ENCODE measurements around the gene TMCO4. TPM values are rescaled to one million over a fixed set of nuclear protein-coding genes. Genes with fewer than 3 reads are reported as not detected.

Gene TMCO4
- total and polyA plus RNA-seq, 2 donors (not counting 3 experiments of a cell fraction or from before 2014, with no cell fraction given) = 7.6 to 10.3 TPM

GRCh38 chr1:19636065-19636464, 163.7 kb downstream of the TMCO4 start:
- no peaks in the 10 kb centered on the region for H3K36me3 ChIP-seq (ENCODE audit: control insufficient read depth in 2 of 2, extremely low read depth in 1 of 2, insufficient read depth in 2 of 2, low read length in 2 of 2)
- no peaks in the 10 kb centered on the region for H3K9me1 ChIP-seq (replicated peaks; ENCODE audit: control insufficient read depth, extremely low read depth, insufficient read depth, low read length)
- no peaks in the 10 kb centered on the region for H3K9me3 ChIP-seq (replicated peaks; ENCODE audit: control insufficient read depth, insufficient read depth, low read length)
- H3K27ac ChIP-seq (ENCODE audit: insufficient read depth, low read depth, low read length) = no peak overlapping the region
- POLR2A ChIA-PET = interaction anchor here (0.6 kb wide), 1 partner anchor 39 kb away, joined by 3 read pairs; a partner anchor contains a TSS
- H3K9ac ChIP-seq (replicated peaks; ENCODE audit: extremely low read depth, insufficient read depth, low read length) = no peak overlapping the region
- DNase-seq (ENCODE audit: low read depth, low spot score) = no peak
- TF ChIP-seq MYC (IDR thresholded peaks at IDR 0.05; ENCODE audit: low read depth, low read length) (no peak), POLR2AphosphoS5 (IDR thresholded peaks at IDR 0.05; ENCODE audit: insufficient read depth, low read depth, low read length) (no peak), FOS (IDR thresholded peaks at IDR 0.05; ENCODE audit: borderline replicate concordance, insufficient read depth, low read length) (no peak), POLR2A (IDR thresholded peaks at IDR 0.05; ENCODE audit: low read depth, low read length) (no peak), CTCF (IDR thresholded peaks at IDR 0.05; ENCODE audit: extremely low read depth in 1 of 2, insufficient read depth in 1 of 2, low read depth in 1 of 2, low read length in 2 of 2) (no peak), GATA2 (IDR thresholded peaks at IDR 0.05; ENCODE audit: insufficient read depth, insufficient read length, low read depth, low read length) (no peak), EZH2 (IDR thresholded peaks at IDR 0.05; ENCODE audit: borderline replicate concordance, low read depth, low read length, severe bottlenecking) (no peak), JUN (IDR thresholded peaks at IDR 0.05; ENCODE audit: borderline replicate concordance, insufficient read depth, insufficient read length, low read depth) (no peak)
- TF ChIP-seq, protein P1, sequence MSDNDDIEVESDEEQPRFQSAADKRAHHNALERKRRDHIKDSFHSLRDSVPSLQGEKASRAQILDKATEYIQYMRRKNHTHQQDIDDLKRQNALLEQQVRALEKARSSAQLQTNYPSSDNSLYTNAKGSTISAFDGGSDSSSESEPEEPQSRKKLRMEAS (IDR thresholded peaks at IDR 0.05; ENCODE audit: insufficient read depth, insufficient read length) = no peak
- H3K4me1 ChIP-seq (ENCODE audit: control insufficient read depth, extremely low read depth, insufficient read depth, low read length) = no peaks in the 10 kb centered on the region
- no peaks in the 10 kb centered on the region for H4K20me1 ChIP-seq (replicated peaks; ENCODE audit: control insufficient read depth, extremely low read depth, insufficient read depth, low read length)
- no TSS peak for BruUV-seq (replicated peaks)
- H3K79me2 ChIP-seq (ENCODE audit: control insufficient read depth, insufficient read depth, low read length) = no peaks in the 10 kb centered on the region
- H2AFZ ChIP-seq (ENCODE audit: low read depth, low read length) = no peak overlapping the region
- intact Hi-C loops (cut with micrococcal nuclease) (no loop called here), dilution Hi-C loops (cut with MboI; ENCODE audit: extremely low pct_ligation_motif_present, low sequenced_read_pairs) (loop anchor here (25.0 kb wide), 1 partner anchor 224 kb away; no protein-coding TSS in a partner anchor)
- FAIRE-seq = no peak
- CTCF ChIA-PET = interaction anchor here (0.8 to 0.9 kb wide), 3 partner anchors 10 to 245 kb away, joined by 3 to 4 read pairs (median 3); no protein-coding TSS in a partner anchor
- no peaks in the 10 kb centered on the region for H3K27me3 ChIP-seq (ENCODE audit: control insufficient read depth in 2 of 2, insufficient read depth in 2 of 2, low read length in 2 of 2)
- no peak overlapping the region for H3K4me2 ChIP-seq (ENCODE audit: insufficient read depth, low read length)
- H3K4me3 ChIP-seq (replicated peaks in 1 of 3; ENCODE audit: insufficient read depth in 1 of 3, low read depth in 1 of 3, low read length in 3 of 3) = no peak overlapping the region
